Liver (tissue), 9 donors: ENCODE data around the gene IFI16. TPM values are rescaled to one million over a fixed set of nuclear protein-coding genes. Genes with fewer than 3 reads are reported as not detected.

ENCODE experiments used
- DNase-seq: peaks from one replicate; pipeline ENCODE4 v3.0.0-alpha.2; 2017; ENCODE audit warnings: low spot score
- H3K27ac ChIP-seq, 2 donors: one replicate each; pipeline ENCODE4 v1.7.0; 2013; ENCODE audit warnings: inconsistent platforms in 2 of 2, low read length in 2 of 2, control low read depth in 1 of 2, low read depth in 1 of 2, mild to moderate bottlenecking in 1 of 2
- H3K27me3 ChIP-seq, 4 donors: one replicate each; pipeline versions ENCODE4 v1.6.1 to v1.7.0; 2013; ENCODE audit warnings: low read length in 3 of 4, inconsistent platforms in 1 of 4, mild to moderate bottlenecking in 1 of 4, moderate library complexity in 1 of 4; ENCODE audit not compliant: control insufficient read depth in 4 of 4, insufficient read depth in 4 of 4
- H3K36me3 ChIP-seq, 4 donors: one replicate each; pipeline versions ENCODE4 v1.6.1 to v1.7.0; 2013; ENCODE audit warnings: low read length in 3 of 4, mild to moderate bottlenecking in 3 of 4, low read depth in 1 of 4, moderate library complexity in 1 of 4; ENCODE audit not compliant: control insufficient read depth in 4 of 4, insufficient read depth in 3 of 4
- H3K4me1 ChIP-seq, 4 donors: one replicate each; pipeline versions ENCODE4 v1.6.1 to v1.7.0; 2013; ENCODE audit warnings: low read length in 3 of 4, mild to moderate bottlenecking in 3 of 4, moderate library complexity in 1 of 4; ENCODE audit not compliant: control insufficient read depth in 4 of 4, insufficient read depth in 4 of 4
- H3K4me3 ChIP-seq, 3 donors: one replicate each; pipeline versions ENCODE4 v1.6.1 to v1.7.0; 2013; ENCODE audit warnings: low read length in 3 of 3, control low read depth in 1 of 3, low read depth in 1 of 3, mild to moderate bottlenecking in 1 of 3
- H3K9ac ChIP-seq, 2 donors: one replicate each; pipeline ENCODE4 v1.7.0; 2013; ENCODE audit warnings: low read length in 2 of 2, mild to moderate bottlenecking in 2 of 2, moderate library complexity in 2 of 2, control low read depth in 1 of 2, low read depth in 1 of 2
- H3K9me3 ChIP-seq, 4 donors: one replicate each; pipeline versions ENCODE4 v1.6.1 to v1.7.0; 2013; ENCODE audit warnings: low read length in 3 of 4; ENCODE audit not compliant: control insufficient read depth in 4 of 4
- EGR1 ChIP-seq, 2 donors: IDR thresholded peaks; 2 replicates each; pipeline ENCODE4 v1.6.1; 2016 to 2018; ENCODE audit warnings: antibody characterized with exemption in 2 of 2, low read depth in 2 of 2
- FOXA1 ChIP-seq: IDR thresholded peaks from 2 replicates; pipeline ENCODE4 v1.6.1; 2016; ENCODE audit warnings: antibody characterized with exemption
- FOXA2 ChIP-seq: IDR thresholded peaks from 2 replicates; pipeline ENCODE4 v1.6.1; 2016; ENCODE audit warnings: antibody characterized with exemption
- GABPA ChIP-seq, 2 donors: IDR thresholded peaks in 1 of 2; conservative IDR thresholded peaks in 1 of 2; 2 replicates each; pipeline ENCODE4 v1.6.1; 2016; ENCODE audit warnings: antibody characterized with exemption in 2 of 2, mild to moderate bottlenecking in 1 of 2, moderate library complexity in 1 of 2
- HNF4A ChIP-seq, 2 donors: conservative IDR thresholded peaks; 2 replicates each; pipeline ENCODE4 v1.6.1; 2016; ENCODE audit warnings: antibody characterized with exemption in 2 of 2, mild to moderate bottlenecking in 2 of 2
- HNF4G ChIP-seq: IDR thresholded peaks from 2 replicates; pipeline ENCODE4 v1.6.1; 2016; ENCODE audit warnings: antibody characterized with exemption
- JUND ChIP-seq, 2 donors: IDR thresholded peaks; 2 replicates each; pipeline ENCODE4 v1.6.1; 2016; ENCODE audit warnings: antibody characterized with exemption in 2 of 2
- MAX ChIP-seq: IDR thresholded peaks from 2 replicates; pipeline ENCODE4 v1.6.1; 2016; ENCODE audit warnings: antibody characterized with exemption
- NR2F2 ChIP-seq: IDR thresholded peaks from 2 replicates; pipeline ENCODE4 v1.6.1; 2016; ENCODE audit warnings: antibody characterized with exemption
- RAD21 ChIP-seq, 2 donors: IDR thresholded peaks; 2 replicates each; pipeline ENCODE4 v1.6.1; 2016; ENCODE audit warnings: antibody characterized with exemption in 2 of 2, mild to moderate bottlenecking in 2 of 2
- REST ChIP-seq: IDR thresholded peaks from 2 replicates; pipeline ENCODE4 v1.6.1; 2016; ENCODE audit warnings: antibody characterized with exemption, mild to moderate bottlenecking
- RXRA ChIP-seq, 2 donors: IDR thresholded peaks; 2 replicates each; pipeline ENCODE4 v1.6.1; 2017 to 2018; ENCODE audit warnings: antibody characterized with exemption in 2 of 2, mild to moderate bottlenecking in 1 of 2
- SP1 ChIP-seq: IDR thresholded peaks from 2 replicates; pipeline ENCODE4 v1.6.1; 2018; ENCODE audit warnings: antibody characterized with exemption, mild to moderate bottlenecking
- TAF1 ChIP-seq: conservative IDR thresholded peaks from 2 replicates; pipeline ENCODE4 v1.6.1; 2016; ENCODE audit warnings: antibody characterized with exemption, mild to moderate bottlenecking
- YY1 ChIP-seq: IDR thresholded peaks from 2 replicates; pipeline ENCODE4 v1.6.1; 2016; ENCODE audit warnings: antibody characterized with exemption, mild to moderate bottlenecking
- ZBTB33 ChIP-seq: IDR thresholded peaks from 2 replicates; pipeline ENCODE4 v1.6.1; 2016; ENCODE audit warnings: antibody characterized with exemption
- WGBS: extraction: QIAGEN DNeasy Blood & Tissue Kit; methylation state at CpG from one replicate; pipeline ENCODE4 v1.1.7; 2013; 5-methylcytosine and 5-hydroxymethylcytosine counted together
- polyA plus RNA-seq, 2 donors: library from polyadenylated mRNA; stranded (reverse) in 1 of 2; unstranded in 1 of 2; fragments of 200-250 nt in 1 of 2; fragments of >200 nt in 1 of 2; fragmentation: Nextera tagmentation in 1 of 2; extraction: Ambion mirVana in 1 of 2; gene quantifications; one replicate each; pipeline versions ENCODE4 v1.2.1 to v1.2.3, GENCODE V29; 2013 to 2015
- total RNA-seq, 2 donors: library from RNA; depleted of rRNA; stranded (reverse); fragments of >200 nt; gene quantifications; one replicate each; pipeline ENCODE4 v1.2.3, GENCODE V29; 2014
- TF ChIP-seq, protein P1 (sequence below): IDR thresholded peaks from 2 replicates; pipeline ENCODE4 v1.6.1; 2016; ENCODE audit warnings: antibody characterized with exemption
- TF ChIP-seq, protein P2 (sequence below): fragments of 150-350 bp; IDR thresholded peaks from 2 replicates; pipeline ENCODE4 v1.5.1; 2017; ENCODE audit warnings: improper control_type of control experiment, low read depth, low read length; ENCODE audit not compliant: missing input control
- donor health status: healthy.
- donor health status: healthy.
- donor health status: healthy.
- donor health status: healthy.
- donor health status: healthy.

Gene IFI16
- total and polyA plus RNA-seq, 4 donors, result 7.9 to 10.3 (median 9.0) TPM

DNA sequence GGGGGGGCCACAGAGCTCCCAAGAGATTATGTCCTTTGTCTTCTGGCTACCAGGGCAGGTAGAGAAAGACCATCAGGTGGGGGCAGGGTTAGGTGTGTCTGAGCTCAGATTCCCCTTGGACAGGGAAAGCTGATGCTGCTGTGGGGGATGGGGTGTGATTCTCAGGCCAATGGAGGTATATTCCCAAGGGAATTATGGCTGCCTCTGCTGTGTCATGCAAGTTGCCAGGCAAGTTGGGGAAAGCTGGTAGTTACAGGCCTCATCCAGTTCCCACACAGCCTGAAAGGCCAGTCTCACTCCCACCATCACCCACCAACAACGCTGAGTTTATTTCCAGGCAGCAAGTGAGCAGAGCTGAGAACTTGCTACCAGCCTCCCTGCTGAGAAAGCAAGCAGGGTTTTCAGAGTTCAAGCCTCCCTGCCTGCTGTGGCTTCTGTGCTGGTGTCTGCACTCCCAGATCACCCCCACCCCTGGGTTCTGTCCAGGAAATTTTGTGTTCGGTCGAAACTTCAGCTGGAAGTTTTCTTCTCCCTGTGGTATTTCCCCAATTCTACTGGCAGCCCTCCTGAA lies 21.3 kb downstream of the IFI16 start:
- TF ChIP-seq, protein P1, sequence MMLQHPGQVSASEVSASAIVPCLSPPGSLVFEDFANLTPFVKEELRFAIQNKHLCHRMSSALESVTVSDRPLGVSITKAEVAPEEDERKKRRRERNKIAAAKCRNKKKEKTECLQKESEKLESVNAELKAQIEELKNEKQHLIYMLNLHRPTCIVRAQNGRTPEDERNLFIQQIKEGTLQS, result no peak
- TF ChIP-seq GABPA (IDR thresholded peaks at IDR 0.05 in 1 of 2, conservative IDR thresholded peaks at IDR 0.05 in 1 of 2) (no peak), NR2F2 (no peak), ZBTB33 (no peak)
- WGBS, result 68% methylated on average over 3 of the region's 3 CpGs
- H3K36me3 ChIP-seq, result peaks cover 5 to 14% (median 6%) of the 10 kb centered on the region in 4 donors
- no peaks in the 10 kb centered on the region for H3K27me3 ChIP-seq
- no peak for DNase-seq
- no peak overlapping the region for H3K27ac ChIP-seq
- H3K4me3 ChIP-seq, result no peak overlapping the region
- H3K9me3 ChIP-seq, result no peaks in the 10 kb centered on the region
- no peak overlapping the region for H3K9ac ChIP-seq
- no peaks in the 10 kb centered on the region for H3K4me1 ChIP-seq

GRCh38 chr1:159040206-159040605 lies 30.5 kb downstream of the IFI16 start:
- Histone ChIP-seq H3K9ac (no peak overlapping the region), H3K4me1 (no peaks in the 10 kb centered on the region), H3K36me3 (peaks cover 0 to 15% (median 9%) of the 10 kb centered on the region in 4 donors), H3K4me3 (no peak overlapping the region), H3K27me3 (no peaks in the 10 kb centered on the region), H3K27ac (no peak overlapping the region), H3K9me3 (no peaks in the 10 kb centered on the region)
- TF ChIP-seq FOXA1 (no peak), MAX (no peak), SP1 (no peak), REST (no peak), NR2F2 (no peak), ZBTB33 (no peak), GABPA (IDR thresholded peaks at IDR 0.05 in 1 of 2, conservative IDR thresholded peaks at IDR 0.05 in 1 of 2) (no peak), EGR1 (IDR thresholded peaks at IDR 0.05; ENCODE audit: low read depth in 2 of 2) (no peak), JUND (IDR thresholded peaks at IDR 0.05) (no peak), RXRA (IDR thresholded peaks at IDR 0.05) (no peak), TAF1 (no peak), FOXA2 (no peak), HNF4G (no peak), HNF4A (conservative IDR thresholded peaks at IDR 0.05) (no peak), YY1 (no peak), RAD21 (IDR thresholded peaks at IDR 0.05) (no peak)
- TF ChIP-seq, protein P1, result no peak
- TF ChIP-seq, protein P2, sequence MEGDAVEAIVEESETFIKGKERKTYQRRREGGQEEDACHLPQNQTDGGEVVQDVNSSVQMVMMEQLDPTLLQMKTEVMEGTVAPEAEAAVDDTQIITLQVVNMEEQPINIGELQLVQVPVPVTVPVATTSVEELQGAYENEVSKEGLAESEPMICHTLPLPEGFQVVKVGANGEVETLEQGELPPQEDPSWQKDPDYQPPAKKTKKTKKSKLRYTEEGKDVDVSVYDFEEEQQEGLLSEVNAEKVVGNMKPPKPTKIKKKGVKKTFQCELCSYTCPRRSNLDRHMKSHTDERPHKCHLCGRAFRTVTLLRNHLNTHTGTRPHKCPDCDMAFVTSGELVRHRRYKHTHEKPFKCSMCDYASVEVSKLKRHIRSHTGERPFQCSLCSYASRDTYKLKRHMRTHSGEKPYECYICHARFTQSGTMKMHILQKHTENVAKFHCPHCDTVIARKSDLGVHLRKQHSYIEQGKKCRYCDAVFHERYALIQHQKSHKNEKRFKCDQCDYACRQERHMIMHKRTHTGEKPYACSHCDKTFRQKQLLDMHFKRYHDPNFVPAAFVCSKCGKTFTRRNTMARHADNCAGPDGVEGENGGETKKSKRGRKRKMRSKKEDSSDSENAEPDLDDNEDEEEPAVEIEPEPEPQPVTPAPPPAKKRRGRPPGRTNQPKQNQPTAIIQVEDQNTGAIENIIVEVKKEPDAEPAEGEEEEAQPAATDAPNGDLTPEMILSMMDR, result no peak
- no peak for DNase-seq
- 73% methylated on average over 1 of the region's 1 CpG for WGBS
